B cell (primary cell): Measurements from ENCODE around the gene DPP10. TPM values are rescaled to one million over a fixed set of nuclear protein-coding genes. Genes with fewer than 3 reads are reported as not detected.

Source experiments
- ATAC-seq: fragments of 200-7000 bp; cut with Tn5 transposase; one replicate; pipeline ENCODE4 v1.10.0; 2021; ENCODE audit warnings: low read depth, mild to moderate bottlenecking, moderate number of reproducible peaks, moderate library complexity
- CTCF ChIA-PET: fragments of 350-600 bp; sonication (Branson Sonifier 250); formaldehyde crosslinking; loops from one replicate; lab custom pipeline; 2021; ENCODE audit warnings: antibody characterized with exemption, inconsistent platforms; lab: Charles Lee
- POLR2A ChIA-PET: fragments of 350-600 bp; sonication (Branson Sonifier 250); formaldehyde crosslinking; loops from one replicate; lab custom pipeline; 2021; ENCODE audit warnings: antibody characterized with exemption; lab: Charles Lee
- DNase-seq: peaks from one replicate; pipeline ENCODE4 v3.0.0; 2013
- H2AFZ ChIP-seq: 2 replicates; pipeline ENCODE4 v1.6.1; 2012; ENCODE audit warnings: mild to moderate bottlenecking, low read depth, low read length; ENCODE audit not compliant: insufficient read depth, poor library complexity, severe bottlenecking
- H3K27ac ChIP-seq, 2 donors: 1 replicate in 1 of 2; 2 replicates in 1 of 2; pipeline ENCODE4 v1.5.1; 2012 to 2013; ENCODE audit warnings: low read length in 2 of 2, mild to moderate bottlenecking in 2 of 2, moderate library complexity in 1 of 2
- H3K27me3 ChIP-seq, 4 experiments: fragments of 200-600 bp in 1 of 4; sonication (generic) in 1 of 4; replicated peaks in 1 of 4; 1 replicate in 2 of 4; 2 replicates in 2 of 4; pipeline versions ENCODE4 v1.6.1 to v1.7.0; 2013 to 2016; ENCODE audit warnings: low read length in 3 of 4, mild to moderate bottlenecking in 2 of 4, mixed read lengths in 1 of 4, moderate library complexity in 1 of 4; ENCODE audit not compliant: insufficient read depth in 4 of 4, control insufficient read depth in 3 of 4; ENCODE audit errors: control extremely low read depth in 1 of 4
- H3K36me3 ChIP-seq, 2 experiments: replicated peaks in 1 of 2; 1 replicate in 1 of 2; 2 replicates in 1 of 2; pipeline versions ENCODE4 v1.6.1 to v1.7.1; 2013; ENCODE audit warnings: low read length in 1 of 2; ENCODE audit not compliant: insufficient read depth in 2 of 2, control insufficient read depth in 1 of 2; ENCODE audit errors: control extremely low read depth in 1 of 2, extremely low read depth in 1 of 2
- H3K4me1 ChIP-seq, 2 donors: fragments of 200-600 bp in 1 of 2; sonication (generic) in 1 of 2; 1 replicate in 1 of 2; 2 replicates in 1 of 2; pipeline versions ENCODE4 v1.5.1 to v1.6.1; 2013 to 2017; ENCODE audit warnings: low read length in 2 of 2; ENCODE audit not compliant: control insufficient read depth in 2 of 2, insufficient read depth in 2 of 2
- H3K4me2 ChIP-seq: replicated peaks from 2 replicates; pipeline ENCODE3; 2012; ENCODE audit warnings: mild to moderate bottlenecking, low read depth, low read length; ENCODE audit not compliant: poor library complexity, severe bottlenecking
- H3K4me3 ChIP-seq, 5 experiments: fragments of 200-600 bp in 1 of 5; sonication (generic) in 1 of 5; 1 replicate in 3 of 5; 2 replicates in 2 of 5; pipeline versions ENCODE4 v1.5.1 to v1.7.0; 2011 to 2016; ENCODE audit warnings: low read length in 4 of 5, mild to moderate bottlenecking in 4 of 5, low read depth in 2 of 5, control low read depth in 1 of 5, moderate library complexity in 1 of 5; ENCODE audit not compliant: insufficient read depth in 1 of 5; ENCODE audit errors: control extremely low read depth in 1 of 5, extremely low read depth in 1 of 5
- H3K79me2 ChIP-seq: fragments of 200-600 bp; sonication (generic); one replicate; pipeline ENCODE4 v1.6.0; 2016; ENCODE audit warnings: low read length; ENCODE audit not compliant: control insufficient read depth, insufficient read depth
- H3K9ac ChIP-seq: fragments of 200-600 bp; sonication (generic); 2 replicates; pipeline ENCODE4 v1.6.1; 2017; ENCODE audit warnings: mild to moderate bottlenecking, low read length, moderate library complexity
- H3K9me3 ChIP-seq, 3 donors: one replicate each; pipeline versions ENCODE4 v1.6.1 to v1.7.1; 2013; ENCODE audit warnings: low read length in 2 of 3; ENCODE audit not compliant: control insufficient read depth in 2 of 3, insufficient read depth in 1 of 3; ENCODE audit errors: control extremely low read depth in 1 of 3
- H4K20me1 ChIP-seq: 2 replicates; pipeline ENCODE4 v1.6.0; 2012; ENCODE audit warnings: mild to moderate bottlenecking, low read length; ENCODE audit not compliant: insufficient read depth, control insufficient read depth, poor library complexity, severe bottlenecking
- H3K27ac Mint-ChIP-seq: one replicate; pipeline ENCODE4 v1.8.0; 2021; ENCODE audit warnings: mixed read lengths
- H3K27me3 Mint-ChIP-seq: one replicate; pipeline ENCODE4 v1.8.0; 2021; ENCODE audit warnings: mixed read lengths
- H3K4me1 Mint-ChIP-seq: one replicate; pipeline ENCODE4 v1.8.0; 2021; ENCODE audit warnings: mixed read lengths
- H3K4me3 Mint-ChIP-seq: one replicate; pipeline ENCODE4 v1.8.0; 2021; ENCODE audit warnings: mixed read lengths
- H3K9me3 Mint-ChIP-seq: one replicate; pipeline ENCODE4 v1.8.0; 2022; ENCODE audit warnings: mixed read lengths; ENCODE audit not compliant: insufficient read depth
- CTCF ChIP-seq: fragments of 200-600 bp; IDR thresholded peaks from one replicate; pipeline ENCODE4 v1.8.0; 2022; ENCODE audit warnings: antibody characterized with exemption, mild to moderate bottlenecking
- EZH2 ChIP-seq: IDR thresholded peaks from 2 replicates; pipeline ENCODE4 v1.6.1; 2012; ENCODE audit warnings: borderline replicate concordance, low read depth, mild to moderate bottlenecking, moderate library complexity, low read length; ENCODE audit not compliant: insufficient read depth, poor library complexity, severe bottlenecking
- WGBS: methylation state at CpG from one replicate; pipeline ENCODE4 v1.1.5; 2013; ENCODE audit warnings: missing lambda C conversion rate; ENCODE audit not compliant: insufficient coverage; 5-methylcytosine and 5-hydroxymethylcytosine counted together
- intact Hi-C: fragments of 100-400 bp; cut with micrococcal nuclease; formaldehyde crosslinking; loops from one replicate; pipeline ENCODE4 v1.10.0; 2022
- polyA plus RNA-seq: library from polyadenylated mRNA; depleted of rRNA; stranded (reverse); fragments of >200 nt; gene quantifications from 2 replicates; pipeline ENCODE4 v1.2.3, GENCODE V29; 2012
- total RNA-seq, 2 donors: library from RNA; stranded (reverse); fragments of 120-200 nt in 1 of 2; gene quantifications; 1 replicate in 1 of 2; 2 replicates in 1 of 2; pipeline versions ENCODE4 v1.2.3 to v1.2.4, GENCODE V29; 2013 to 2022

Gene DPP10
- total and polyA plus RNA-seq, 2 donors (not counting 1 experiment from before 2014, with no cell fraction given): not detected

GRCh38 chr2:114609203-114609602, 166.8 kb downstream of the DPP10 start:
- Histone ChIP-seq H4K20me1 (no peaks in the 10 kb centered on the region), H3K79me2 (no peaks in the 10 kb centered on the region), H2AFZ (no peak overlapping the region), H3K4me1 (no peaks in the 10 kb centered on the region), H3K36me3 (no peaks in the 10 kb centered on the region), H3K9ac (no peak overlapping the region), H3K4me2 (no peak overlapping the region), H3K9me3 (no peaks in the 10 kb centered on the region), H3K27me3 (no peaks in the 10 kb centered on the region), H3K4me3 (no peak overlapping the region), H3K27ac (no peak overlapping the region)
- Mint-ChIP-seq H3K9me3 (no peaks in the 10 kb centered on the region), H3K27ac (no peak overlapping the region), H3K4me1 (no peaks in the 10 kb centered on the region), H3K4me3 (no peak overlapping the region), H3K27me3 (peaks cover 3% of the 10 kb centered on the region)
- ChIA-PET CTCF (no interaction called here), POLR2A (no interaction called here)
- intact Hi-C loops: no loop called here
- DNase-seq (no peak), ATAC-seq (no peak)
- 57% methylated on average over 1 of the region's 4 CpGs for WGBS
- TF ChIP-seq EZH2: no peak
- TF ChIP-seq CTCF: no peak

GRCh38 chr2:114609801-114610200, 167.4 kb downstream of the DPP10 start:
- TF ChIP-seq EZH2 (no peak), CTCF (no peak)
- H3K9me3 ChIP-seq: no peaks in the 10 kb centered on the region
- H3K4me3 Mint-ChIP-seq: no peak overlapping the region
- no peak overlapping the region for H3K9ac ChIP-seq
- no peaks in the 10 kb centered on the region for H3K79me2 ChIP-seq
- no peak overlapping the region for H3K4me2 ChIP-seq
- intact Hi-C loops: no loop called here
- H3K27me3 ChIP-seq: no peaks in the 10 kb centered on the region
- no peaks in the 10 kb centered on the region for H3K36me3 ChIP-seq
- H4K20me1 ChIP-seq: no peaks in the 10 kb centered on the region
- no peaks in the 10 kb centered on the region for H3K4me1 ChIP-seq
- no peaks in the 10 kb centered on the region for H3K4me1 Mint-ChIP-seq
- POLR2A ChIA-PET: no interaction called here
- H3K27ac ChIP-seq: no peak overlapping the region
- no peak overlapping the region for H2AFZ ChIP-seq
- H3K27me3 Mint-ChIP-seq: peaks cover 3% of the 10 kb centered on the region
- H3K27ac Mint-ChIP-seq: no peak overlapping the region
- 95% methylated on average over 6 of the region's 8 CpGs for WGBS
- no peak overlapping the region for H3K4me3 ChIP-seq
- DNase-seq (no peak), ATAC-seq (no peak)
- CTCF ChIA-PET: no interaction called here
- no peaks in the 10 kb centered on the region for H3K9me3 Mint-ChIP-seq
